Lower leg skin (tissue), 4 donors: ENCODE results near the gene CLC. TPM values are rescaled to one million over a fixed set of nuclear protein-coding genes. Genes with fewer than 3 reads are reported as not detected.

Experiments
- DNase-seq, 2 donors: peaks; one replicate each; pipeline ENCODE4 v3.0.0-alpha.2; 2019; ENCODE audit warnings: low spot score in 2 of 2
- H3K4me3 ChIP-seq: fragments of 200-600 bp; sonication (generic); 2 replicates; pipeline ENCODE4 v1.5.1; 2017; ENCODE audit warnings: mild to moderate bottlenecking, low read depth; ENCODE audit not compliant: poor library complexity, severe bottlenecking
- CTCF ChIP-seq, 3 donors: fragments of 450-650 bp; IDR thresholded peaks; one replicate each; pipeline ENCODE4 v1.5.1; 2016; ENCODE audit warnings: antibody characterized with exemption in 3 of 3, mild to moderate bottlenecking in 3 of 3, moderate library complexity in 2 of 3
- POLR2A ChIP-seq, 2 donors: fragments of 450-650 bp; IDR thresholded peaks; one replicate each; pipeline ENCODE4 v1.6.1; 2016 to 2017; ENCODE audit warnings: antibody characterized with exemption in 2 of 2, mild to moderate bottlenecking in 1 of 2, moderate library complexity in 1 of 2
- WGBS, 2 donors: methylation state at CpG; one replicate each; pipeline ENCODE4 v1.1.5; 2018; 5-methylcytosine and 5-hydroxymethylcytosine counted together
- intact Hi-C: fragments of 100-400 bp; cut with DNase I; formaldehyde crosslinking; loops from one replicate; pipeline ENCODE4 v1.15.0; 2023; ENCODE audit warnings: low total_unique reads
- total RNA-seq, 4 donors: library from RNA; depleted of rRNA; stranded (reverse); fragments of >200 nt; gene quantifications; one replicate each; pipeline ENCODE4 v1.1.0, GENCODE V29; 2016

Gene CLC
- total RNA-seq, 4 donors from 2014 or later: not detected

- intact Hi-C loops: no loop called here
- TF ChIP-seq POLR2A (IDR thresholded peaks at IDR 0.05) (no peak), CTCF (IDR thresholded peaks at IDR 0.05) (no peak)
- DNase-seq: no peak
- no peak overlapping the region for H3K4me3 ChIP-seq
- WGBS, 2 donors: 66% methylated on average over 5 of the region's 5 CpGs
These were observed 53.6 kb downstream of the CLC start for GRCh38 chr19:39684267-39684666.

- intact Hi-C loops: no loop called here
- TF ChIP-seq POLR2A (IDR thresholded peaks at IDR 0.05): no peak
- WGBS, 2 donors: 85 to 94% methylated on average over 5 of the region's 5 CpGs
- no peak for DNase-seq
- H3K4me3 ChIP-seq: no peak overlapping the region
These were observed 56.4 kb downstream of the CLC start for GRCh38 chr19:39681416-39681815.

Other genes starting within 250 kb of the CLC start
- under 1 TPM in 1 of 4 donors, not detected in 3; 0.10 TPM for gene DLL3, start 239.1 kb downstream of the CLC start, total RNA-seq
- not detected for gene SELENOV, start 222.9 kb downstream of the CLC start, total RNA-seq
- 1 to 10 TPM in 2 of 4 donors, under 1 TPM in 2; 0.56 to 1.5 (median 1.0) TPM for gene EID2B, start 205.2 kb downstream of the CLC start, total RNA-seq
- 10 to 100 TPM; 12.4 to 19.0 (median 14.3) TPM for gene EID2, start 197.9 kb downstream of the CLC start, total RNA-seq
- not detected for gene LGALS13, start 135.5 kb downstream of the CLC start, total RNA-seq
- not detected for gene LGALS16, start 82.1 kb downstream of the CLC start, total RNA-seq
- not detected for gene LGALS14, start 33.5 kb downstream of the CLC start, total RNA-seq
- not detected for gene LEUTX, start 40.8 kb upstream of the CLC start, total RNA-seq
- gene DYRK1B, start 96.1 kb upstream of the CLC start, total RNA-seq: 10 to 100 TPM; 14.8 to 29.0 (median 19.7) TPM
- 100 to 1,000 TPM; 167 to 224 (median 174) TPM for gene FBL, start 108.3 kb upstream of the CLC start, total RNA-seq
- 100 to 1,000 TPM; 155 to 286 (median 194) TPM for gene FCGBP, start 196.6 kb upstream of the CLC start, total RNA-seq
- 10 to 100 TPM; 78.0 to 92.5 (median 87.7) TPM for gene PSMC4, start 233.1 kb upstream of the CLC start, total RNA-seq